Measurements from ENCODE around the gene NSDHL.

NSDHL gene

DNA sequence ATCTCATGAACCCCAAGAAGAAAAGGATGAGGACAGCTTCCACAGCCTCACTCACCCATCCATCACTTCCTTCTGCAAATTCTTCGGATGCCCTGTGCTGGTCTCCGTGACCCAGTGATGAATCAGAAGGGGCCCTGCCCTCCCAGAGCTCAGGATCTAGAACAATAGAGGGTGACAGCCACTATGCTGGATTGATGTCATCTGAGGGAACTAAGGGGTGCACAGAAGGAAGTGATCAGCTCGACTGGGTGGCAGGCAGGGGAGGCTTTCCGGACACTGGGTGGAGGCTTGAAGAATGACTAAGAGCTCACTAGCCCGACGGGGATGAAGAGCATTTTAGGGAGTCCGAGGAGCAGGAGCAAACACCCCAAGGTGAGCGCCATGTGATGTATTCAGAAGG, 65.6 kb downstream of the NSDHL start:
- H3K36me3 ChIP-seq (ENCODE audit: control insufficient read depth, insufficient read depth, low read length): no peaks in the 10 kb centered on the region
- DNase-seq (ENCODE audit: extremely low read depth, insufficient read length): no peak
- H3K4me3 ChIP-seq (replicated peaks; ENCODE audit: low read depth, low read length): no peak overlapping the region
- TF ChIP-seq CTCF (IDR thresholded peaks at IDR 0.05; ENCODE audit: insufficient read depth, low read length, poor library complexity, severe bottlenecking): no peak
- peaks cover 1% of the 10 kb centered on the region; the same call in 1 of the 2 replicates for H3K27me3 ChIP-seq (replicated peaks; ENCODE audit: control insufficient read depth, insufficient read depth, low read length)

GRCh38 chrX:152897222-152898131, 66.6 kb downstream of the NSDHL start, which contains the start of gene ZNF185:
Gene ZNF185, plus strand, starts transcription at chrX:152898067. Its CDS starts 16,423 bp downstream, at chrX:152914490.
- H3K27me3 ChIP-seq (replicated peaks; ENCODE audit: control insufficient read depth, insufficient read depth, low read length): peaks cover 1% of the 10 kb centered on the region; the same call in 1 of the 2 replicates
- H3K4me3 ChIP-seq (replicated peaks; ENCODE audit: low read depth, low read length): no peak within 1 kb of the TSS
- TF ChIP-seq CTCF (IDR thresholded peaks at IDR 0.05; ENCODE audit: insufficient read depth, low read length, poor library complexity, severe bottlenecking): no peak
- DNase-seq (ENCODE audit: extremely low read depth, insufficient read length): no peak
- no peaks in the 10 kb centered on the region for H3K36me3 ChIP-seq (ENCODE audit: control insufficient read depth, insufficient read depth, low read length)

GRCh38 chrX:152898442-152898841, 67.6 kb downstream of the NSDHL start:
- Histone ChIP-seq H3K36me3 (ENCODE audit: control insufficient read depth, insufficient read depth, low read length) (no peaks in the 10 kb centered on the region), H3K27me3 (replicated peaks; ENCODE audit: control insufficient read depth, insufficient read depth, low read length) (peaks cover 1% of the 10 kb centered on the region; the same call in 1 of the 2 replicates), H3K4me3 (replicated peaks; ENCODE audit: low read depth, low read length) (no peak overlapping the region)
- DNase-seq (ENCODE audit: extremely low read depth, insufficient read length): no peak
- no peak for TF ChIP-seq CTCF (IDR thresholded peaks at IDR 0.05; ENCODE audit: insufficient read depth, low read length, poor library complexity, severe bottlenecking)

DNA sequence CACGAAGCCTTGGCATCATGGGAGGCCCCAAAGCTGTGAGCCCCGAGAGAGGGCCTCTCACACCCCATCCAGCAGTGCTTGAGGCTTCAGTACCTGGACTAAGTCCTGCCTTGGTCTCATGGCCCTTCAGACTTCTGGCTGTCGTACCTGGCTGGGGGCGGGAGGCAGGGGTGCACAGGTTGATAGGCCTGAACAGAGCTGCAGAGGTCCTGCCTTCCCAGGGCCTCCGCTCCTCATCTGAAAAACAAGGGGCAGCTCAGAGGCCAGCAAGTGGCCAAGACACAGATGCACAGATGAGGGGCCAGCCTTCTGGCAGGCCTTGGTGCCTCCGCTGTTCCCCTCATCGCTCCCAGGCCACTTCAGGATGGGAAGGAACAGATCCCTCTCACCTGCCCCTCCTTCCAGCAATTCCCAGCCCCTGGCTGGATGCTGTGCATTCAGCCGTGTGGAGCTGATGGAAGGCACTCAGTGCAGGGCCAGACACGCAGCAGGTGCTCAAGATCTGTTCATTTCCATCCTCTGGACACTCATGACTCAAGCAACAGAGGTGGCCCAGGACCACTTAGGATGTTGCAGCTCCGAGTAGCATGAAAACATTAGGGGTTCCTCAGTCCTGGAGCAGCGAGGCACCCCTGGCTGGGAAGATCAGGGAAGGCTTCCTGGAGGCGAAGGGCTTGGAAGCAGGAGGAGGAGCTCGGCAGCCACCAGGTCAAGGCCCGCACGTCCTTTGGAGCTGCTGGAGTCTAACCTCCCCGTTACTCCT, 68.4 kb downstream of the NSDHL start:
- Histone ChIP-seq H3K27me3 (replicated peaks; ENCODE audit: control insufficient read depth, insufficient read depth, low read length) (peaks cover 1% of the 10 kb centered on the region; the same call in 1 of the 2 replicates), H3K4me3 (replicated peaks; ENCODE audit: low read depth, low read length) (no peak overlapping the region), H3K36me3 (ENCODE audit: control insufficient read depth, insufficient read depth, low read length) (no peaks in the 10 kb centered on the region)
- TF ChIP-seq CTCF (IDR thresholded peaks at IDR 0.05; ENCODE audit: insufficient read depth, low read length, poor library complexity, severe bottlenecking): no peak
- no peak for DNase-seq (ENCODE audit: extremely low read depth, insufficient read length)

- Histone ChIP-seq H3K36me3 (ENCODE audit: control insufficient read depth, insufficient read depth, low read length) (no peaks in the 10 kb centered on the region), H3K27me3 (replicated peaks; ENCODE audit: control insufficient read depth, insufficient read depth, low read length) (peaks cover 1% of the 10 kb centered on the region; the same call in 1 of the 2 replicates), H3K4me3 (replicated peaks; ENCODE audit: low read depth, low read length) (no peak overlapping the region)
- no peak for TF ChIP-seq CTCF (IDR thresholded peaks at IDR 0.05; ENCODE audit: insufficient read depth, low read length, poor library complexity, severe bottlenecking)
- DNase-seq (ENCODE audit: extremely low read depth, insufficient read length): no peak
Measured at GRCh38 chrX:152899874-152900719, 69.2 kb downstream of the NSDHL start.

Data from GM06990 (cell line).